OCI-LY7 (cell line): ENCODE results near the gene LMOD2. TPM values are rescaled to one million over a fixed set of nuclear protein-coding genes. Genes with fewer than 3 reads are reported as not detected.

ENCODE experiments used
- BruUV-seq: library from RNA; stranded (reverse); fragments of 400-500 nt; replicated peaks from 2 replicates; lab custom pipeline; 2021; lab: Mats Ljungman, UMichigan
- CTCF ChIA-PET: fragments of 300-600 bp; sonication (Branson Sonifier 250); formaldehyde crosslinking; loops from one replicate; lab custom pipeline; 2022; ENCODE audit warnings: antibody characterized with exemption; ENCODE audit not compliant: unreplicated experiment; lab: Charles Lee
- POLR2A ChIA-PET: fragments of 300-600 bp; sonication (Branson Sonifier 250); formaldehyde crosslinking; loops from one replicate; lab custom pipeline; 2022; ENCODE audit warnings: antibody characterized with exemption; lab: Charles Lee
- DNase-seq: peaks from one replicate; pipeline ENCODE4 v3.0.0-alpha.2; 2015; ENCODE audit warnings: low spot score
- H2AFZ ChIP-seq: fragments of 200-600 bp; sonication (generic), shearing (Covaris generic); 2 replicates; pipeline ENCODE4 v1.6.1; 2014; ENCODE audit warnings: mild to moderate bottlenecking, antibody characterized with exemption, low read length, moderate library complexity
- H3K27ac ChIP-seq: fragments of 200-600 bp; sonication (generic); 2 replicates; pipeline ENCODE4 v1.5.1; 2014; ENCODE audit warnings: mixed run types, low read depth, mild to moderate bottlenecking, moderate library complexity, low read length, inconsistent platforms; ENCODE audit not compliant: poor library complexity, severe bottlenecking
- H3K36me3 ChIP-seq: fragments of 200-600 bp; sonication (generic); 2 replicates; pipeline ENCODE4 v1.6.1; 2014; ENCODE audit warnings: mild to moderate bottlenecking, antibody characterized with exemption, low read length, moderate library complexity, mixed read lengths; ENCODE audit not compliant: insufficient read depth
- H3K4me1 ChIP-seq: fragments of 200-600 bp; sonication (generic); 2 replicates; pipeline ENCODE4 v1.5.1; 2014; ENCODE audit warnings: mild to moderate bottlenecking, low read length; ENCODE audit not compliant: insufficient read depth, poor library complexity, severe bottlenecking
- H3K4me2 ChIP-seq: fragments of 200-600 bp; sonication (generic); 2 replicates; pipeline ENCODE4 v1.6.1; 2014; ENCODE audit warnings: mild to moderate bottlenecking, low read length
- H3K4me3 ChIP-seq: fragments of 200-600 bp; sonication (generic); 2 replicates; pipeline ENCODE4 v1.5.1; 2014; ENCODE audit warnings: mild to moderate bottlenecking, low read depth, low read length; ENCODE audit not compliant: poor library complexity, severe bottlenecking
- H3K79me2 ChIP-seq: fragments of 200-600 bp; sonication (generic); 2 replicates; pipeline ENCODE4 v1.6.1; 2016; ENCODE audit warnings: low read depth, mild to moderate bottlenecking, low read length, moderate library complexity, mixed read lengths; ENCODE audit not compliant: insufficient read depth
- H3K9me2 ChIP-seq: fragments of 200-600 bp; sonication (generic); 2 replicates; pipeline ENCODE4 v1.6.1; 2016; ENCODE audit warnings: mild to moderate bottlenecking, low read length, mixed read lengths; ENCODE audit not compliant: insufficient read depth
- H3K9me3 ChIP-seq: fragments of 200-600 bp; sonication (generic); 2 replicates; pipeline ENCODE4 v1.6.1; 2014; ENCODE audit warnings: mild to moderate bottlenecking, mixed run types, low read length, mixed read lengths
- H4K20me1 ChIP-seq: fragments of 200-600 bp; sonication (generic); 2 replicates; pipeline ENCODE4 v1.6.1; 2014; ENCODE audit warnings: mild to moderate bottlenecking, antibody characterized with exemption, low read length, moderate library complexity, mixed read lengths; ENCODE audit not compliant: insufficient read depth
- CTCF ChIP-seq: fragments of 200-600 bp; sonication (generic); conservative IDR thresholded peaks from 2 replicates; pipeline ENCODE4 v1.5.1; 2014; ENCODE audit warnings: mild to moderate bottlenecking, antibody characterized with exemption, low read length, moderate library complexity, mixed read lengths
- EZH2phosphoT487 ChIP-seq: fragments of 200-600 bp; sonication (generic); IDR thresholded peaks from 2 replicates; pipeline ENCODE4 v1.6.1; 2018; ENCODE audit warnings: low read depth, borderline replicate concordance, mild to moderate bottlenecking, mixed run types, antibody characterized with exemption, low read length, moderate library complexity, mixed read lengths
- intact Hi-C: fragments of 100-400 bp; cut with micrococcal nuclease; formaldehyde crosslinking; loops from one replicate; pipeline ENCODE4 v1.10.0; 2022; ENCODE audit not compliant: unreplicated experiment
- total RNA-seq, 2 experiments: library from RNA; depleted of rRNA in 1 of 2; stranded (reverse); fragments of >200 nt in 1 of 2; shearing (Covaris generic) in 1 of 2; gene quantifications; 2 replicates each; pipeline ENCODE4 v1.2.3, GENCODE V29; 2014 to 2022

The LMOD2 gene
- total RNA-seq, 2 experiments from 2014 or later = not detected

GRCh38 chr7:123652406-123652805 lies 3.3 kb upstream of the LMOD2 start:
- POLR2A ChIA-PET = interaction anchor here (0.5 to 0.7 kb wide), 3 partner anchors 103 to 511 kb away, joined by 3 to 5 read pairs (median 3); no protein-coding TSS in a partner anchor
- TF ChIP-seq EZH2phosphoT487 (no peak), CTCF (no peak)

GRCh38 chr7:123653162-123653561 lies 2.5 kb upstream of the LMOD2 start:
- H3K9me3 ChIP-seq = no peaks in the 10 kb centered on the region
- no peaks in the 10 kb centered on the region for H3K79me2 ChIP-seq
- H3K4me2 ChIP-seq = no peak overlapping the region
- H2AFZ ChIP-seq = no peak overlapping the region
- H3K4me3 ChIP-seq = no peak overlapping the region
- no peaks in the 10 kb centered on the region for H3K9me2 ChIP-seq
- TF ChIP-seq CTCF (no peak), EZH2phosphoT487 (no peak)
- intact Hi-C loops = no loop called here
- DNase-seq = no peak
- no peaks in the 10 kb centered on the region for H3K36me3 ChIP-seq
- H3K4me1 ChIP-seq = no peaks in the 10 kb centered on the region
- no peaks in the 10 kb centered on the region for H4K20me1 ChIP-seq
- ChIA-PET CTCF (no interaction called here), POLR2A (interaction anchor here (0.7 kb wide), 1 partner anchor 104 kb away, joined by 3 read pairs; no protein-coding TSS in a partner anchor)
- BruUV-seq = no TSS peak
- H3K27ac ChIP-seq = no peak overlapping the region

More at GRCh38 chr7:123652406-123652805, 3.3 kb upstream of the LMOD2 start:
- Histone ChIP-seq H3K9me2 (no peaks in the 10 kb centered on the region), H3K4me3 (no peak overlapping the region), H4K20me1 (no peaks in the 10 kb centered on the region), H3K36me3 (no peaks in the 10 kb centered on the region), H3K4me1 (no peaks in the 10 kb centered on the region), H2AFZ (no peak overlapping the region), H3K9me3 (no peaks in the 10 kb centered on the region), H3K27ac (no peak overlapping the region), H3K4me2 (no peak overlapping the region), H3K79me2 (no peaks in the 10 kb centered on the region)
- CTCF ChIA-PET = no interaction called here
- BruUV-seq = no TSS peak
- intact Hi-C loops = no loop called here
- DNase-seq = no peak

DNA sequence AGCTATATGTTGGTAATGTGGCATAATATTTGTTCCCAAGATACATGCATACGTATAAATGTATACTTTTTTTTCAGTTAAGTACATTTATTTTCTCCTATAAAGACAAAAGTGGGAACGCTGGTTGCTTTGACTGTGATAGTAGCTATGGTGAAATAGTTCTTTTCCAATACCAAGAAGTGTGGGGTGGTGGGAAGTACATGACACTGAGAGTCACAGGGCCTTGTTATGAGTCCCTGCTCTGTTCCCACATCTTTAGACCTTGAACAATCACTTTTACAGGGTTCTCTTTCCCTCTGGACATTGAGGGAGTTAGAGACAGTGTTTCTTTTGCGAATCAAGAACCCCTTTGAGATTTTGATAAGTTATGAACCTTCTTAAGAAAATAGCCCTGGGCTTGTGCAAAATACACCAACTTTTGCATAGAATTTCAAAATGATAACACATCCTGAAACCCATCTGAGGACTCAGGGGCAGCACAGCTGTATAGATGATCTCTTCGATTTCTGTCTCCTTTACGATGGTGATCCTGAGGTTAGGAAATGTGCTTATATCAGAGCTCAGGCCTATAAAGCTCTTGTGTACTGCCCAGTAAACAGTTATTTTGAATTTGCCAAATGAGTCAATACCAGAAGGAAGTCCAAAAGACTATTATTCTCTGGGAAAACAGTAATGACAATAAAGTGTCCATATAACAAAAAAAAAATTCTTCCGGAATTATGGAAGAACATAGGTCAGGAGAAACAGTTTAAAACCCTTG lies 1.1 kb downstream of the LMOD2 start:
- no peaks in the 10 kb centered on the region for H3K36me3 ChIP-seq
- H3K4me3 ChIP-seq = no peak overlapping the region
- no peak for DNase-seq
- H3K27ac ChIP-seq = no peak overlapping the region
- BruUV-seq = no TSS peak
- H2AFZ ChIP-seq = no peak overlapping the region
- no peaks in the 10 kb centered on the region for H4K20me1 ChIP-seq
- no peak for TF ChIP-seq EZH2phosphoT487
- no peak for TF ChIP-seq CTCF
- ChIA-PET CTCF (no interaction called here), POLR2A (interaction anchor here (0.6 to 1.8 kb wide), 3 partner anchors 11 to 33 kb away, joined by 3 to 5 read pairs (median 4); no protein-coding TSS in a partner anchor)
- no peaks in the 10 kb centered on the region for H3K79me2 ChIP-seq
- no peaks in the 10 kb centered on the region for H3K9me3 ChIP-seq
- H3K9me2 ChIP-seq = no peaks in the 10 kb centered on the region
- no peak overlapping the region for H3K4me2 ChIP-seq
- H3K4me1 ChIP-seq = no peaks in the 10 kb centered on the region
- intact Hi-C loops = no loop called here
